ENCODE results near the gene CRIP1.

CRIP1 gene

DNA sequence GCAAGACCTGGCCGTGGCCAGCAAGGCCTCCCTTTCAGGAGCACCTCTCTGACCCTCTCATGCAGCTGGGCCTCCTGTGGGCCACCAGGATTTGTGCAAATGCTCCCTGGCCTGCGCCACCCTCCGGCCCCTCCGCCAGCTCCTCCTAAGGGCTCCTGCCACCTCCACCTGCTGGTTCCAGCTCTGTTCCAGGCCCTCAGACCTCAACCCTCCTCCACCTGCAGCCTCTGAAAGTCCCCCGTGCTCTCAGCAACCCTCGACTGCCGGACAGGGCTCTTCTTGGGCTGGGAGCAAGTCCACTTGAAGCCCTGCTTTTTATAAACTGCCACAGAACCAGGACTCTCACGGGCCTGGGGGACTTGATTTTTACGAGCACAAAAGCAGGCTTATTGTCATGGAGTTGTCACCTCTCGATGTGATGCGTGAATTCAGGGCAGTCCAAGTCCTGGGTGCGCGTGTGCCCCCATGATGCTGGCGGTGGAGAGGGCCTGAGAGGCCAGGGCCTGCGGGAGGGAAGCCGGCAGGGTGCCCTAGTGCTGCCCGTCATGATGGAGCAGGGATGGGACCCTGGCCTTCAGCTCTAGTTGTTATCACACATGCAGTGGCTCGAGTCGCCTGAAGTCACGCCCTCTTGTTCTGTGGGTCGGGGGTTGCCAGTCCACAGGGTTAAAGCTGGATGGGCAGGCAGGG lies 13.5 kb downstream of the CRIP1 start:
- H3K27ac ChIP-seq = no peak overlapping the region
- no peak for TF ChIP-seq FOXP2 (optimal IDR thresholded peaks at IDR 0.05; ENCODE audit: control extremely low read depth, extremely low read length, insufficient read depth)
- TF ChIP-seq EZH2 (IDR thresholded peaks at IDR 0.05) = no peak
- TF ChIP-seq POLR2AphosphoS5 (IDR thresholded peaks at IDR 0.05; ENCODE audit: borderline replicate concordance, low read depth, low read length) = no peak
- no peak overlapping the region for H3K4me3 ChIP-seq
- no peaks in the 10 kb centered on the region for H3K36me3 ChIP-seq (ENCODE audit: insufficient read depth, low read length)
- DNase-seq (ENCODE audit: low read depth, low spot score) = no peak
- no peaks in the 10 kb centered on the region for H3K9me3 ChIP-seq (ENCODE audit: low read depth, low read length)
- no peak overlapping the region for H3K9ac ChIP-seq (ENCODE audit: insufficient read length)

DNA sequence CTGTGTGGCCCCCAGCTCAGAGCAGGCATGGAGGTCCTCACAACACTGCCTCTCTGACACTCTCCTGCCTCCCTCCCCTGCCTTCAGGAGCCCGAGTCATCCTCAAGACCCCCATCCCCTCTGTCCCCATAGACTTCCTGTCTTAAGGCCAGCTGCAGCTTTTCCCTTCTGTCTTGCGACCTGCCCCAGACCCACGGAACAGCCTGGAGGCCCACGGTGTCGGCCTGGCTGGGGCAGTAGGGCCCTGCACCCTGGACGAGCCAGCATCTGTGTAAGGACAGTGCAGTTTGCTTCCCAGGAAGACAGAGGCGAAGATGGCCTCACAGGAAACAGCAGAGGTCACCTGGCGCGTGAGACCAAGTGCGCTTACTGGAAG lies 14.0 kb downstream of the CRIP1 start:
- H3K9me3 ChIP-seq (ENCODE audit: low read depth, low read length) = no peaks in the 10 kb centered on the region

GRCh38 chr14:105501504-105502291 lies 15.0 kb downstream of the CRIP1 start:
- no peak for TF ChIP-seq POLR2AphosphoS5 (IDR thresholded peaks at IDR 0.05; ENCODE audit: borderline replicate concordance, low read depth, low read length)
- no peak for TF ChIP-seq EZH2 (IDR thresholded peaks at IDR 0.05)
- TF ChIP-seq FOXP2 (optimal IDR thresholded peaks at IDR 0.05; ENCODE audit: control extremely low read depth, extremely low read length, insufficient read depth) = no peak
- no peaks in the 10 kb centered on the region for H3K9me3 ChIP-seq (ENCODE audit: low read depth, low read length)
- H3K27ac ChIP-seq = no peak overlapping the region
- no peak overlapping the region for H3K9ac ChIP-seq (ENCODE audit: insufficient read length)
- no peak for DNase-seq (ENCODE audit: low read depth, low spot score)
- H3K4me3 ChIP-seq = no peak overlapping the region
- no peaks in the 10 kb centered on the region for H3K36me3 ChIP-seq (ENCODE audit: insufficient read depth, low read length)

More for the DNA sequence above, 14.0 kb downstream of the CRIP1 start:
- Histone ChIP-seq H3K4me3 (no peak overlapping the region), H3K27ac (no peak overlapping the region), H3K36me3 (ENCODE audit: insufficient read depth, low read length) (no peaks in the 10 kb centered on the region), H3K9ac (ENCODE audit: insufficient read length) (no peak overlapping the region)
- DNase-seq (ENCODE audit: low read depth, low spot score) = no peak
- TF ChIP-seq EZH2 (IDR thresholded peaks at IDR 0.05) (no peak), FOXP2 (optimal IDR thresholded peaks at IDR 0.05; ENCODE audit: control extremely low read depth, extremely low read length, insufficient read depth) (no peak), POLR2AphosphoS5 (IDR thresholded peaks at IDR 0.05; ENCODE audit: borderline replicate concordance, low read depth, low read length) (no peak)

GRCh38 chr14:105502446-105503295 lies 16.0 kb downstream of the CRIP1 start:
- Histone ChIP-seq H3K36me3 (ENCODE audit: insufficient read depth, low read length) (no peaks in the 10 kb centered on the region), H3K9ac (ENCODE audit: insufficient read length) (no peak overlapping the region), H3K4me3 (no peak overlapping the region), H3K27ac (no peak overlapping the region), H3K9me3 (ENCODE audit: low read depth, low read length) (no peaks in the 10 kb centered on the region)
- TF ChIP-seq EZH2 (IDR thresholded peaks at IDR 0.05) (no peak), FOXP2 (optimal IDR thresholded peaks at IDR 0.05; ENCODE audit: control extremely low read depth, extremely low read length, insufficient read depth) (no peak), POLR2AphosphoS5 (IDR thresholded peaks at IDR 0.05; ENCODE audit: borderline replicate concordance, low read depth, low read length) (no peak)
- DNase-seq (ENCODE audit: low read depth, low spot score) = no peak

GRCh38 chr14:105503296-105503640 lies 16.6 kb downstream of the CRIP1 start:
- H3K27ac ChIP-seq = no peak overlapping the region
- no peak for DNase-seq (ENCODE audit: low read depth, low spot score)
- H3K9ac ChIP-seq (ENCODE audit: insufficient read length) = no peak overlapping the region
- TF ChIP-seq POLR2AphosphoS5 (IDR thresholded peaks at IDR 0.05; ENCODE audit: borderline replicate concordance, low read depth, low read length) (no peak), EZH2 (IDR thresholded peaks at IDR 0.05) (no peak), FOXP2 (optimal IDR thresholded peaks at IDR 0.05; ENCODE audit: control extremely low read depth, extremely low read length, insufficient read depth) (no peak)
- no peaks in the 10 kb centered on the region for H3K36me3 ChIP-seq (ENCODE audit: insufficient read depth, low read length)
- H3K9me3 ChIP-seq (ENCODE audit: low read depth, low read length) = no peaks in the 10 kb centered on the region
- H3K4me3 ChIP-seq = no peak overlapping the region

DNA sequence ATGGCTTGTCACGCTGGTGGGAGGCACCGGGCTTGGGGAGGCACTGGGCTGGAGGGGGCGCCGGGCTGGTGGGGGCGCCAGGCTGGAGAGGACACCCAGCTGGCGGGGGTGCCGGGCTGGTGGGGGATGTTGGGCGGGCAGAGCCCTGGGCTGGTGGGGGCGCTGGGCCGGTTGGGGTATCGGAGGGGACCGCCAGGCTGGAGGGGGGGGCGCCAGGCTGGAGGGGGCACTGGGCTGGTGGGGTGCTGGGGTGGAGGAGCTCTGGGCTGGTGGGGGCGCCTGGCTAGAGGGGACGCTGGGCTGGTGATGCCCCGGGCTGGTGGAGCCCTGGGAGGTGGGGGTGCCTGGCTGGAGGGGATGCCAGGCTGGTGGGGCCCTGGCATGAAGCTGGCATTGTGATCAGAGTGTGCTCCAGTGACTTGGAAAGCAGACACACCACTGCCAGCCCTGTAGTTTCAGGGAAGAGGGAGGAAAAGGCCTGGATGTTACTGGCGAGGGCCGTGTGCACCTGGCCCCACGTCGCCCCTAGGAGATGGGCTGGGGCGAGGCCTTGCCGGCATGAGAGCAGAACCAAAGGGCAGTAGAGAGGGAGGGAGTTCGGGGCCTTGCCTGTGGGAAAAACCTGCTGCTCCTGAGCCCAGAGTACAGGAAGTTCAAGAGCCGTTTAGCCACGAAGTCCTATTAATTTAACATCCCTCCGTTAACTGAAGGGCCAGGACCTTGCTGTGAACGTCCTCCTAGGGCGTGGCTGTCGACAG lies 17.4 kb downstream of the CRIP1 start:
- Histone ChIP-seq H3K9me3 (ENCODE audit: low read depth, low read length) (no peaks in the 10 kb centered on the region), H3K36me3 (ENCODE audit: insufficient read depth, low read length) (no peaks in the 10 kb centered on the region), H3K27ac (no peak overlapping the region), H3K9ac (ENCODE audit: insufficient read length) (no peak overlapping the region), H3K4me3 (no peak overlapping the region)
- TF ChIP-seq POLR2AphosphoS5 (IDR thresholded peaks at IDR 0.05; ENCODE audit: borderline replicate concordance, low read depth, low read length) = no peak
- TF ChIP-seq EZH2 (IDR thresholded peaks at IDR 0.05) = no peak
- TF ChIP-seq FOXP2 (optimal IDR thresholded peaks at IDR 0.05; ENCODE audit: control extremely low read depth, extremely low read length, insufficient read depth) = no peak
- no peak for DNase-seq (ENCODE audit: low read depth, low spot score)

GRCh38 chr14:105505101-105505500 lies 18.4 kb downstream of the CRIP1 start:
- TF ChIP-seq EZH2 (IDR thresholded peaks at IDR 0.05) = no peak
- no peak for TF ChIP-seq POLR2AphosphoS5 (IDR thresholded peaks at IDR 0.05; ENCODE audit: borderline replicate concordance, low read depth, low read length)
- no peak for TF ChIP-seq FOXP2 (optimal IDR thresholded peaks at IDR 0.05; ENCODE audit: control extremely low read depth, extremely low read length, insufficient read depth)
- H3K9ac ChIP-seq (ENCODE audit: insufficient read length) = no peak overlapping the region
- H3K27ac ChIP-seq = no peak overlapping the region
- no peaks in the 10 kb centered on the region for H3K36me3 ChIP-seq (ENCODE audit: insufficient read depth, low read length)
- no peak overlapping the region for H3K4me3 ChIP-seq
- no peak for DNase-seq (ENCODE audit: low read depth, low spot score)
- no peaks in the 10 kb centered on the region for H3K9me3 ChIP-seq (ENCODE audit: low read depth, low read length)

Data from SK-N-MC (cell line).